H9 (cell line): ENCODE results near the gene UNC119. TPM values are rescaled to one million over a fixed set of nuclear protein-coding genes. Genes with fewer than 3 reads are reported as not detected.

ENCODE experiments used
- DNase-seq: peaks from one replicate; pipeline ENCODE4 v3.0.0-alpha.2; 2017
- H2AFZ ChIP-seq: one replicate; pipeline ENCODE4 v1.6.1; 2013; ENCODE audit warnings: mild to moderate bottlenecking, low read length, control low read depth, moderate library complexity
- H2AK5ac ChIP-seq: 2 replicates; pipeline ENCODE4 v1.6.1; 2013; ENCODE audit warnings: low read length, control low read depth, mixed read lengths; ENCODE audit not compliant: insufficient read length
- H2BK120ac ChIP-seq: one replicate; pipeline ENCODE4 v1.6.1; 2013; ENCODE audit warnings: low read depth, mild to moderate bottlenecking, low read length, control low read depth, inconsistent platforms; ENCODE audit not compliant: poor library complexity, severe bottlenecking
- H2BK12ac ChIP-seq: 2 replicates; pipeline ENCODE4 v1.6.1; 2013; ENCODE audit warnings: low read length, control low read depth, mixed read lengths, low read depth; ENCODE audit not compliant: insufficient read length
- H2BK15ac ChIP-seq: 2 replicates; pipeline ENCODE4 v1.6.1; 2013; ENCODE audit warnings: low read depth, low read length, control low read depth
- H2BK20ac ChIP-seq: one replicate; pipeline ENCODE4 v1.6.1; 2013; ENCODE audit warnings: low read depth, mild to moderate bottlenecking, low read length, control low read depth, inconsistent platforms; ENCODE audit not compliant: poor library complexity, severe bottlenecking
- H2BK5ac ChIP-seq: 2 replicates; pipeline ENCODE4 v1.6.1; 2013; ENCODE audit warnings: low read length, control low read depth, mixed read lengths; ENCODE audit not compliant: insufficient read length
- H3K14ac ChIP-seq: 2 replicates; pipeline ENCODE4 v1.6.1; 2013; ENCODE audit warnings: low read length, control low read depth; ENCODE audit not compliant: insufficient read depth
- H3K18ac ChIP-seq: 2 replicates; pipeline ENCODE4 v1.6.1; 2013; ENCODE audit warnings: low read depth, mild to moderate bottlenecking, mixed read lengths, low read length, control low read depth; ENCODE audit not compliant: insufficient read length
- H3K23ac ChIP-seq: 2 replicates; pipeline ENCODE4 v1.6.1; 2013; ENCODE audit warnings: low read length, control low read depth, mixed read lengths, low read depth; ENCODE audit not compliant: insufficient read length
- H3K23me2 ChIP-seq: 2 replicates; pipeline ENCODE4 v1.6.1; 2013; ENCODE audit warnings: low read depth, mild to moderate bottlenecking, mixed read lengths, low read length, control low read depth; ENCODE audit not compliant: insufficient read length, poor library complexity, severe bottlenecking
- H3K27ac ChIP-seq: 2 replicates; pipeline ENCODE4 v1.5.1; 2013; ENCODE audit warnings: low read length, control low read depth, mixed read lengths, low read depth; ENCODE audit not compliant: insufficient read length
- H3K27me3 ChIP-seq: 2 replicates; pipeline ENCODE4 v1.6.1; 2013; ENCODE audit warnings: low read length, control low read depth, inconsistent platforms; ENCODE audit not compliant: insufficient read depth
- H3K4ac ChIP-seq: 2 replicates; pipeline ENCODE4 v1.6.1; 2013; ENCODE audit warnings: low read depth, mild to moderate bottlenecking, control low read depth, inconsistent platforms, low read length, moderate library complexity
- H3K4me1 ChIP-seq: 2 replicates; pipeline ENCODE4 v1.6.1; 2013; ENCODE audit warnings: low read length, control low read depth, inconsistent platforms; ENCODE audit not compliant: insufficient read depth
- H3K4me2 ChIP-seq: 2 replicates; pipeline ENCODE4 v1.6.1; 2013; ENCODE audit warnings: low read length, control low read depth, mixed read lengths; ENCODE audit not compliant: insufficient read length, insufficient read depth
- H3K56ac ChIP-seq: 2 replicates; pipeline ENCODE4 v1.6.1; 2013; ENCODE audit warnings: low read depth, mild to moderate bottlenecking, mixed read lengths, low read length, control low read depth; ENCODE audit not compliant: insufficient read length
- H3K79me1 ChIP-seq: 2 replicates; pipeline ENCODE4 v1.6.1; 2013; ENCODE audit warnings: low read depth, mild to moderate bottlenecking, moderate library complexity, low read length, control low read depth, inconsistent platforms; ENCODE audit not compliant: insufficient read depth, poor library complexity, severe bottlenecking
- H3K79me2 ChIP-seq: 2 replicates; pipeline ENCODE4 v1.6.1; 2013; ENCODE audit warnings: low read length, control low read depth, inconsistent platforms; ENCODE audit not compliant: insufficient read depth
- H3K9ac ChIP-seq: 2 replicates; pipeline ENCODE4 v1.6.1; 2013; ENCODE audit warnings: low read length, control low read depth, mixed read lengths; ENCODE audit not compliant: insufficient read length; ENCODE audit errors: extremely low read depth
- H3K9me3 ChIP-seq: one replicate; pipeline ENCODE4 v1.6.1; 2013; ENCODE audit warnings: low read depth, low read length, inconsistent platforms; ENCODE audit not compliant: control insufficient read depth
- H3T11ph ChIP-seq: one replicate; pipeline ENCODE4 v1.6.1; 2013; ENCODE audit warnings: mild to moderate bottlenecking, low read length, control low read depth, inconsistent platforms
- H4K20me1 ChIP-seq: one replicate; pipeline ENCODE4 v1.6.1; 2013; ENCODE audit not compliant: control insufficient read depth, insufficient read length, insufficient read depth
- H4K5ac ChIP-seq: 2 replicates; pipeline ENCODE4 v1.6.1; 2013; ENCODE audit warnings: low read depth, mild to moderate bottlenecking, mixed read lengths, low read length, control low read depth; ENCODE audit not compliant: insufficient read length
- H4K8ac ChIP-seq: replicated peaks from 2 replicates; pipeline ENCODE4 v1.6.1; 2013; ENCODE audit warnings: low read length, control low read depth, mixed read lengths, low read depth; ENCODE audit not compliant: insufficient read length
- H4K91ac ChIP-seq: 2 replicates; pipeline ENCODE4 v1.6.1; 2013; ENCODE audit warnings: low read depth, mild to moderate bottlenecking, moderate library complexity, mixed read lengths, low read length, control low read depth; ENCODE audit not compliant: insufficient read length
- H3K27ac Mint-ChIP-seq, 3 experiments: 2 replicates in 2 of 3; 3 replicates in 1 of 3; pipeline ENCODE4 v1.8.0; 2020 to 2021; ENCODE audit warnings: mixed read lengths in 3 of 3, mild to moderate bottlenecking in 1 of 3, moderate library complexity in 1 of 3
- H3K27me3 Mint-ChIP-seq: 2 replicates; pipeline ENCODE4 v1.8.0; 2021; ENCODE audit warnings: low read depth, mild to moderate bottlenecking, moderate library complexity, mixed read lengths
- H3K36me3 Mint-ChIP-seq, 3 experiments: 2 replicates in 2 of 3; 3 replicates in 1 of 3; pipeline ENCODE4 v1.8.0; 2020 to 2021; ENCODE audit warnings: low read depth in 3 of 3, mixed read lengths in 3 of 3; ENCODE audit not compliant: insufficient read depth in 1 of 3
- H3K4me1 Mint-ChIP-seq, 2 experiments: 2 replicates each; pipeline ENCODE4 v1.8.0; 2020; ENCODE audit warnings: mixed read lengths in 2 of 2
- H3K4me3 Mint-ChIP-seq, 2 experiments: 2 replicates in 1 of 2; 3 replicates in 1 of 2; pipeline ENCODE4 v1.8.0; 2020 to 2021; ENCODE audit warnings: mild to moderate bottlenecking in 2 of 2, mixed read lengths in 2 of 2, moderate library complexity in 1 of 2
- H3K9me3 Mint-ChIP-seq, 2 experiments: 2 replicates in 1 of 2; 3 replicates in 1 of 2; pipeline ENCODE4 v1.8.0; 2020; ENCODE audit warnings: mild to moderate bottlenecking in 2 of 2, mixed read lengths in 2 of 2, moderate library complexity in 1 of 2
- WGBS: extraction: QIAGEN DNeasy Blood & Tissue Kit; methylation state at CpG from one replicate; pipeline ENCODE4 v1.1.7; 2013; ENCODE audit warnings: missing lambda C conversion rate, low lambda C conversion rate, mixed read lengths; ENCODE audit not compliant: insufficient read length; ENCODE audit errors: extremely low coverage; 5-methylcytosine and 5-hydroxymethylcytosine counted together
- total RNA-seq: library from RNA; stranded (reverse); gene quantifications from 2 replicates; pipeline ENCODE4 v1.2.1, GENCODE V29; 2021
- TF ChIP-seq, protein P1 (sequence below): fragments of 200-600 bp; sonication (generic); conservative IDR thresholded peaks from 3 replicates; pipeline ENCODE4 v1.8.0; 2021; ENCODE audit warnings: antibody characterized with exemption, mild to moderate bottlenecking

Gene UNC119
- total RNA-seq, 1 experiment from 2014 or later = 36.9 TPM

DNA sequence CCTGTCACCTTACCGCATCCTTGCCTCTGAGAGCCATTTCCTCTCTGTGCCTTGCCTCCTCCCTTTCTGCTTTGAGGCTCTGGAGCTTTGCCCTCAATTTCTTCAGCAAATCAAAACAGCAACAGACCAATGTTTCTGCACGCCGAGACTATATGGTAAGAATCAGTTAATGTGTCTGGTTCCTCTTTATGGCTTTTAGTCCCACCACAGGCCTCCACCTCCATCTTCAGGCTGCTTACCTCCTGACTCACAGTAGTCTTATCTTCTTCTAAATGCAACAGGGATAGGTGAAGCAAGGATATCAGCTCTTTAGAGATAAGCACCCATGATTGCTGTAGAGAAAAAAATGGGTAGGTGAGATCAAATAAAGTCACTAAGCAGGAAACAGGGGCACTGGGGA, 33.4 kb upstream of the UNC119 start:
- Mint-ChIP-seq H3K9me3 (no peaks in the 10 kb centered on the region; a peak in 1 of 5 replicates), H3K4me3 (no peak overlapping the region), H3K36me3 (peaks cover 19 to 26% (median 26%) of the 10 kb centered on the region in 3 experiments; a peak in 6 of 7 replicates), H3K27me3 (no peaks in the 10 kb centered on the region), H3K4me1 (no peaks in the 10 kb centered on the region), H3K27ac (no peak overlapping the region)
- no peak overlapping the region for H2BK120ac ChIP-seq
- H3K4ac ChIP-seq = no peak overlapping the region
- no peak overlapping the region for H3K9ac ChIP-seq
- no peak overlapping the region for H3K56ac ChIP-seq
- H3K79me1 ChIP-seq = no peaks in the 10 kb centered on the region
- H4K5ac ChIP-seq = no peak overlapping the region
- DNase-seq = no peak
- no peak overlapping the region for H3K4me2 ChIP-seq
- no peaks in the 10 kb centered on the region for H3K79me2 ChIP-seq
- TF ChIP-seq, protein P1, sequence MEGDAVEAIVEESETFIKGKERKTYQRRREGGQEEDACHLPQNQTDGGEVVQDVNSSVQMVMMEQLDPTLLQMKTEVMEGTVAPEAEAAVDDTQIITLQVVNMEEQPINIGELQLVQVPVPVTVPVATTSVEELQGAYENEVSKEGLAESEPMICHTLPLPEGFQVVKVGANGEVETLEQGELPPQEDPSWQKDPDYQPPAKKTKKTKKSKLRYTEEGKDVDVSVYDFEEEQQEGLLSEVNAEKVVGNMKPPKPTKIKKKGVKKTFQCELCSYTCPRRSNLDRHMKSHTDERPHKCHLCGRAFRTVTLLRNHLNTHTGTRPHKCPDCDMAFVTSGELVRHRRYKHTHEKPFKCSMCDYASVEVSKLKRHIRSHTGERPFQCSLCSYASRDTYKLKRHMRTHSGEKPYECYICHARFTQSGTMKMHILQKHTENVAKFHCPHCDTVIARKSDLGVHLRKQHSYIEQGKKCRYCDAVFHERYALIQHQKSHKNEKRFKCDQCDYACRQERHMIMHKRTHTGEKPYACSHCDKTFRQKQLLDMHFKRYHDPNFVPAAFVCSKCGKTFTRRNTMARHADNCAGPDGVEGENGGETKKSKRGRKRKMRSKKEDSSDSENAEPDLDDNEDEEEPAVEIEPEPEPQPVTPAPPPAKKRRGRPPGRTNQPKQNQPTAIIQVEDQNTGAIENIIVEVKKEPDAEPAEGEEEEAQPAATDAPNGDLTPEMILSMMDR = no peak
- no peak overlapping the region for H2BK12ac ChIP-seq
- H4K91ac ChIP-seq = no peak overlapping the region
- no peak overlapping the region for H2BK20ac ChIP-seq
- no peaks in the 10 kb centered on the region for H4K20me1 ChIP-seq
- no peak overlapping the region for H4K8ac ChIP-seq
- H3K4me1 ChIP-seq = no peaks in the 10 kb centered on the region
- no peak overlapping the region for H2AFZ ChIP-seq
- H3K18ac ChIP-seq = no peak overlapping the region
- H3K27me3 ChIP-seq = no peaks in the 10 kb centered on the region
- H3K14ac ChIP-seq = no peak overlapping the region
- no peak overlapping the region for H2BK15ac ChIP-seq
- H2AK5ac ChIP-seq = no peak overlapping the region
- WGBS = no CpG with 5 or more reads among the region's 3 CpGs
- H2BK5ac ChIP-seq = no peak overlapping the region
- no peaks in the 10 kb centered on the region for H3K9me3 ChIP-seq
- no peak overlapping the region for H3K23ac ChIP-seq
- no peak overlapping the region for H3K27ac ChIP-seq
- no peaks in the 10 kb centered on the region for H3K23me2 ChIP-seq
- H3T11ph ChIP-seq = no peak overlapping the region
